Measurements from ENCODE around the gene NTS. TPM values are rescaled to one million over a fixed set of nuclear protein-coding genes. Genes with fewer than 3 reads are reported as not detected.

NTS gene
- total and polyA plus RNA-seq, 4 donors: 0.08 to 4.2 (median 0.17) TPM

GRCh38 chr12:85927166-85927565, 53.1 kb downstream of the NTS start (continued):
- TF ChIP-seq REST (IDR thresholded peaks at IDR 0.05) (no peak), HNF4A (conservative IDR thresholded peaks at IDR 0.05) (no peak)

Other genes starting within 250 kb of the NTS start
- 1 to 10 TPM in 1 of 2 donors, under 1 TPM in 1; 0.84 to 1.0 TPM for gene RASSF9, start 37.9 kb upstream of the NTS start, total RNA-seq
- under 1 TPM; 0.33 to 0.35 TPM for gene RASSF9, start 37.9 kb upstream of the NTS start, polyA plus RNA-seq

Data from liver (tissue), 5 donors.